Measurements from ENCODE around the gene ZNF497.

DNA sequence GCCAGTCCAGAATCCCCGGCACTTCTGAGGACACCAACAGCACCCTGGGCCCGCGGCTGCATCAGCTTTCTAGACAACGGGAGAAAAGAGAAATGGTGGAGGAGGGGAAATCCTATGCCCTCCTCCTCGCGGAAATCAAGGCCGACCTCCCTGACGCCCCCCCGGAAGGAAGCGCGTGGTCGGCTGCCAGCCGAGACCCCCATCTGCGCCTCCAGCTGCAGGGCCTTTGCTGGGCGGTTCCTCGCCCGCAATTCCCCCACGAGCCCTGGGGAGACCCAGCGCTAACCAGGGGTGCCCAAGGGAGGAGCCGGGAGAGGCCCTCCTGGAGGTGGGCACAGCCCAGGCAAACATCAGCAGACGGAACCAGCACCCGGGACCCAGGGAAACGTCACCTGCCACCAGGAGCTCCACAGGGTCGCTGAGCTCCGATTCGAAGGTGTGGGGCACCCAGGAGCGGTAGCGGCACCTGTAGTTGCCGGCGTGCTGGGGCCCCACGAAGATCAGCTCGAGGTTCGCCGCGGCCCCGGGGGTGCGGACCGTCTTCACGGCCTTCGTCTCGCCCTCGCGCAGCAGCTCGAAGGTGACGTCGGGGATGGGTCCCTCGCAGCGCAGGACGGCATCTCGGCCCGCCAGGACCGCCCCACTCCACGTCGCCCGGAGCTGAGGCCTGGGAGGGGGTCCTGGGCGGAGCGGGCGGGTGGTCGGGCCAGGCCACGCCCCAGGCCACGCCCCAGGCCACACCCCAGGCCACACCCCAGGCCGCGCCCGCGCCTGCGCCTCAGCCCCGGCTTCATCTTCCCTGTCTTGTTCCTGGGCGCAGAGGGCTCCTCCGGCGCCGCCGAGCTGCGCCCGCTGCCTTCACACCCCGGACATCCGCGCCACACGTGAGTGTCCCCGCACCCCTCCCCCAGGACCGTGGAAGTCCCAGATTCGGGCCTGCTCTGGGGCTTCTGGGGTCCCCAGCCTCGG lies 15.3 kb downstream of the ZNF497 start:
- TF ChIP-seq, protein P1, sequence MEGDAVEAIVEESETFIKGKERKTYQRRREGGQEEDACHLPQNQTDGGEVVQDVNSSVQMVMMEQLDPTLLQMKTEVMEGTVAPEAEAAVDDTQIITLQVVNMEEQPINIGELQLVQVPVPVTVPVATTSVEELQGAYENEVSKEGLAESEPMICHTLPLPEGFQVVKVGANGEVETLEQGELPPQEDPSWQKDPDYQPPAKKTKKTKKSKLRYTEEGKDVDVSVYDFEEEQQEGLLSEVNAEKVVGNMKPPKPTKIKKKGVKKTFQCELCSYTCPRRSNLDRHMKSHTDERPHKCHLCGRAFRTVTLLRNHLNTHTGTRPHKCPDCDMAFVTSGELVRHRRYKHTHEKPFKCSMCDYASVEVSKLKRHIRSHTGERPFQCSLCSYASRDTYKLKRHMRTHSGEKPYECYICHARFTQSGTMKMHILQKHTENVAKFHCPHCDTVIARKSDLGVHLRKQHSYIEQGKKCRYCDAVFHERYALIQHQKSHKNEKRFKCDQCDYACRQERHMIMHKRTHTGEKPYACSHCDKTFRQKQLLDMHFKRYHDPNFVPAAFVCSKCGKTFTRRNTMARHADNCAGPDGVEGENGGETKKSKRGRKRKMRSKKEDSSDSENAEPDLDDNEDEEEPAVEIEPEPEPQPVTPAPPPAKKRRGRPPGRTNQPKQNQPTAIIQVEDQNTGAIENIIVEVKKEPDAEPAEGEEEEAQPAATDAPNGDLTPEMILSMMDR (IDR thresholded peaks at IDR 0.05), result no peak
- TF ChIP-seq EZH2 (IDR thresholded peaks at IDR 0.05; ENCODE audit: borderline replicate concordance, insufficient read depth, low read depth, low read length, poor library complexity, severe bottlenecking), result no peak

Measured in B cell (primary cell).